ENCODE data around the gene ENOX1. TPM values are rescaled to one million over a fixed set of nuclear protein-coding genes. Genes with fewer than 3 reads are reported as not detected.

The ENOX1 gene
- total and polyA plus RNA-seq, 2 donors (not counting 3 experiments of a cell fraction or from before 2014, with no cell fraction given), result 0.17 to 0.97 TPM

DNA sequence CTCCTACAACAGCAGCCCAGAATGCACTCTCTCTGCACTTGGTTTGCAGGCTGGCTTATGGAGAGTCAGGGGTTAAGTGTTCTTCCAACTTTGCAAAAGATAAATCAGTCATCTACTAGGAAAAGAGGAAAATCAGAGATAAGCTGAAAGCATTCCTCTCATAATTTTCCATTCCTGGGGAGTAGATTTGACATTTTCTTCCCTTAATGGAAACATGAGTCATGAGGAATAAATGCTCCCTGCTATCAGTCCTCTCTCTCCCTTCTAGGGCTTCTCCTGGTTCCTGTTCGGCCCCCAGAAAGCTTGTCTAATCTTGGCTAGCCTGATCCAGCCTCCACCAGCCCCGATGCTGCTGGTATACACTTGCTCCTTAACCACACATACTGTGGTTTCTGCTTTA is 28.4 kb upstream of the ENOX1 start:
- H3K27ac ChIP-seq (ENCODE audit: insufficient read depth, low read depth, low read length), result no peak overlapping the region
- POLR2A ChIA-PET, result no interaction called here
- CTCF ChIA-PET, result interaction anchor here (1.3 to 5.8 kb wide), 2 partner anchors 10 to 14 kb away, joined by 3 to 37 read pairs; no protein-coding TSS in a partner anchor
- DNase-seq (ENCODE audit: low read depth, low spot score) (peak; percentile 74), FAIRE-seq (peak; percentile 71)
- no peaks in the 10 kb centered on the region for H3K9me1 ChIP-seq (replicated peaks; ENCODE audit: control insufficient read depth, extremely low read depth, insufficient read depth, low read length)
- intact Hi-C loops (cut with micrococcal nuclease), result no loop called here
- peak overlapping the region; percentile 69 for H2AFZ ChIP-seq (ENCODE audit: low read depth, low read length)
- no TSS peak for BruUV-seq (replicated peaks)
- peak; percentile 75 for TF ChIP-seq FOS (IDR thresholded peaks at IDR 0.05; ENCODE audit: borderline replicate concordance, insufficient read depth, low read length)
- TF ChIP-seq MYC (IDR thresholded peaks at IDR 0.05; ENCODE audit: low read depth, low read length), result no peak
- no peak for TF ChIP-seq MAX (IDR thresholded peaks at IDR 0.05; ENCODE audit: insufficient read depth, insufficient read length)
- TF ChIP-seq, protein P1, sequence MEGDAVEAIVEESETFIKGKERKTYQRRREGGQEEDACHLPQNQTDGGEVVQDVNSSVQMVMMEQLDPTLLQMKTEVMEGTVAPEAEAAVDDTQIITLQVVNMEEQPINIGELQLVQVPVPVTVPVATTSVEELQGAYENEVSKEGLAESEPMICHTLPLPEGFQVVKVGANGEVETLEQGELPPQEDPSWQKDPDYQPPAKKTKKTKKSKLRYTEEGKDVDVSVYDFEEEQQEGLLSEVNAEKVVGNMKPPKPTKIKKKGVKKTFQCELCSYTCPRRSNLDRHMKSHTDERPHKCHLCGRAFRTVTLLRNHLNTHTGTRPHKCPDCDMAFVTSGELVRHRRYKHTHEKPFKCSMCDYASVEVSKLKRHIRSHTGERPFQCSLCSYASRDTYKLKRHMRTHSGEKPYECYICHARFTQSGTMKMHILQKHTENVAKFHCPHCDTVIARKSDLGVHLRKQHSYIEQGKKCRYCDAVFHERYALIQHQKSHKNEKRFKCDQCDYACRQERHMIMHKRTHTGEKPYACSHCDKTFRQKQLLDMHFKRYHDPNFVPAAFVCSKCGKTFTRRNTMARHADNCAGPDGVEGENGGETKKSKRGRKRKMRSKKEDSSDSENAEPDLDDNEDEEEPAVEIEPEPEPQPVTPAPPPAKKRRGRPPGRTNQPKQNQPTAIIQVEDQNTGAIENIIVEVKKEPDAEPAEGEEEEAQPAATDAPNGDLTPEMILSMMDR (IDR thresholded peaks at IDR 0.05; ENCODE audit: extremely low read depth in 1 of 2, insufficient read depth in 1 of 2, low read depth in 1 of 2, low read length in 2 of 2), result no peak
- peak; percentile 46 for TF ChIP-seq JUN (IDR thresholded peaks at IDR 0.05; ENCODE audit: borderline replicate concordance, insufficient read depth, insufficient read length, low read depth)
- TF ChIP-seq POLR2AphosphoS5 (IDR thresholded peaks at IDR 0.05; ENCODE audit: insufficient read depth, low read depth, low read length), result peak; percentile 26
- peak; percentile 83 for TF ChIP-seq GATA2 (IDR thresholded peaks at IDR 0.05; ENCODE audit: insufficient read depth, insufficient read length, low read depth, low read length)
- peak overlapping the region; percentile 21 for H3K4me2 ChIP-seq (ENCODE audit: insufficient read depth, low read length)
- dilution Hi-C loops (cut with MboI; ENCODE audit: extremely low pct_ligation_motif_present, low sequenced_read_pairs), result no loop called here
- peaks cover 20% of the 10 kb centered on the region for H3K4me1 ChIP-seq (ENCODE audit: control insufficient read depth, extremely low read depth, insufficient read depth, low read length)
- no peaks in the 10 kb centered on the region for H3K36me3 ChIP-seq (ENCODE audit: control insufficient read depth in 2 of 2, extremely low read depth in 1 of 2, insufficient read depth in 2 of 2, low read length in 2 of 2)
- no peaks in the 10 kb centered on the region for H3K9me3 ChIP-seq (replicated peaks; ENCODE audit: control insufficient read depth, insufficient read depth, low read length)
- no peaks in the 10 kb centered on the region for H4K20me1 ChIP-seq (replicated peaks; ENCODE audit: control insufficient read depth, extremely low read depth, insufficient read depth, low read length)
- H3K9ac ChIP-seq (replicated peaks; ENCODE audit: extremely low read depth, insufficient read depth, low read length), result no peak overlapping the region
- no peaks in the 10 kb centered on the region for H3K27me3 ChIP-seq (ENCODE audit: control insufficient read depth in 2 of 2, insufficient read depth in 2 of 2, low read length in 2 of 2)
- no peaks in the 10 kb centered on the region for H3K79me2 ChIP-seq (ENCODE audit: control insufficient read depth, insufficient read depth, low read length)
- H3K4me3 ChIP-seq (replicated peaks in 1 of 3; ENCODE audit: insufficient read depth in 1 of 3, low read depth in 1 of 3, low read length in 3 of 3), result no peak overlapping the region
